ENCODE results near the gene PRAMEF13. TPM values are rescaled to one million over a fixed set of nuclear protein-coding genes. Genes with fewer than 3 reads are reported as not detected.
"Not testable (repeated sequence)": the region's sequence is repeated elsewhere in the genome, so short reads cannot be mapped to it uniquely, and the experiment has no call there.

PRAMEF13 gene, protein sequence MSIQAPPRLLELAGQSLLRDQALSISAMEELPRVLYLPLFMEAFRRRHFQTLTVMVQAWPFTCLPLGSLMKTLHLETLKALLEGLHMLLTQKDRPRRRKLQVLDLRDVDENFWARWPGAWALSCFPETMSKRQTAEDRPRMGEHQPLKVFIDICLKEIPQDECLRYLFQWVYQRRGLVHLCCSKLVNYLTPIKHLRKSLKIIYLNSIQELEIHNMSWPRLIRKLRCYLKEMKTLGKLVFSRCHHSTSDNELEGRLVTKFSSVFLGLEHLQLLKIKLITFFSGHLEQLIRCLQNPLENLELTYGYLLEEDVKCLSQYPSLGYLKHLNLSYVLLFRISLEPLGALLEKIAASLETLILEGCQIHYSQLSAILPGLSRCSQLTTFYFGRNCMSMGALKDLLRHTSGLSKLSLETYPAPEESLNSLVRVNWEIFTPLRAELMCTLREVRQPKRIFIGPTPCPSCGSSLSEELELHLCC
- total RNA-seq, result not detected

DNA sequence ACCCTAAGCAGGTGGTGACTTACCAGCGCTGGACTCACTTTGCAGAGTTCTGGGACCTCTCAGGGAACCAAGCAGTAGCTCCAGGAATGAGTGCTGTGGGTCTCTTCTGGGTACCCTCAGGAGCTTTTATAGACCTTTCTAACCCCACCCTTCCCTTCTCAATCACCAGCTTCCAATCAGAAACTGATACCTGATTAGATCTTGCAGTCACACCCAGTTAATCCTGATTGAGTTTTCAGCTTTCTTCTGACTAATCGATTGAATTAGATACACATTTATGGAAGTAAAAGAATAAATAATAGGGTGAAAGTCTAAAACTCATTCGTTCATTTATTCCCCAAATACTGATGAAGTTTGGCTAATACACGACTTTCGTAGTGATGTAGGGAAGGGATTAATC lies at the start of gene PRAMEF13:
Gene PRAMEF13 (minus strand): TSS at position 101 of the 400 bp plus-strand sequence. CDS start 1,820 bp downstream, outside the sequence.
- H3K9me3 ChIP-seq; intact Hi-C loops (cut with DNase I; ENCODE audit: low total_unique reads): not testable (repeated sequence)

DNA sequence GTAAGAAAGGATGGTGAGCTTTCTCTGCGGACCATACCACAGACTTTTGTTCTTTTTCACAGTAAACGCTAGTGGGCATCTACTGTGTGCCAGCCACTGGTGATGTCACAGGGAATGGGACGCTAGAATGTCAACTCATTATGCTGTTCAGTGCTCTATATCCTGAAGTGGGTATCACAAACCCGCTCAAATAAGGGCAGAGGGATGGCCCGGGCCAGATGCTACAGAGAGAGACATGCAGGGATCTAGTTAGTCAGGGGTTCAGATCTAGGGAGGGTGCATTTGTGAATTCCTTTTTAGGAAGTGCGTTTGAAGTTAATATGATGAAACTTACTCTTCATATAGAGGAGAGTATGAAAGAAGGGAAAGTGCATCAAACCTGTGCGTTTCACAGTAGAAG lies 45.9 kb upstream of the PRAMEF13 start:
- H3K4me1 ChIP-seq; H3K4me3 ChIP-seq; H3K36me3 ChIP-seq; H3K27me3 ChIP-seq; H3K9me3 ChIP-seq; H3K27ac ChIP-seq; DNase-seq (ENCODE audit: low spot score in 2 of 2); intact Hi-C loops (cut with DNase I; ENCODE audit: low total_unique reads): not testable (repeated sequence)

More for the DNA sequence above, at the start of gene PRAMEF13:
- DNase-seq (ENCODE audit: low spot score in 2 of 2); H3K36me3 ChIP-seq; H3K27ac ChIP-seq; H3K4me3 ChIP-seq; H3K27me3 ChIP-seq; H3K4me1 ChIP-seq: not testable (repeated sequence)

DNA sequence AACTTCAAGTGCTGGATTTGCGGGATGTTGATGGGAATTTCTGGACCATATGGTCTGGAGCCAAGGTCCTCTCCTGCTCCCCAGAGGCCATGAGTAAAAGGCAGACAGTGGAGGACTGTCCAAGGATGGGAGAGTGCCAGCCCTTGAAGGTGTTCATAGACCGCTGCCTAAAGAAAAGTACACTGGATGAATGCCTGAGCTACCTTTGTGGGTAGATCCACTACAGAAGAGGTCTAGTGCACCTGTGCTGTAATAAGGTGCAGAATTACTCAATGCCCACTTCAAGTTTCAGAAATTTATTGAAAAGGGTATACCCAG lies 45.3 kb upstream of the PRAMEF13 start:
- H3K9me3 ChIP-seq; H3K27ac ChIP-seq; H3K4me1 ChIP-seq; intact Hi-C loops (cut with DNase I; ENCODE audit: low total_unique reads); H3K36me3 ChIP-seq; H3K4me3 ChIP-seq; H3K27me3 ChIP-seq: not testable (repeated sequence)
- peak in 1 of 2 donors; percentile 14 for DNase-seq (ENCODE audit: low spot score in 2 of 2)

DNA sequence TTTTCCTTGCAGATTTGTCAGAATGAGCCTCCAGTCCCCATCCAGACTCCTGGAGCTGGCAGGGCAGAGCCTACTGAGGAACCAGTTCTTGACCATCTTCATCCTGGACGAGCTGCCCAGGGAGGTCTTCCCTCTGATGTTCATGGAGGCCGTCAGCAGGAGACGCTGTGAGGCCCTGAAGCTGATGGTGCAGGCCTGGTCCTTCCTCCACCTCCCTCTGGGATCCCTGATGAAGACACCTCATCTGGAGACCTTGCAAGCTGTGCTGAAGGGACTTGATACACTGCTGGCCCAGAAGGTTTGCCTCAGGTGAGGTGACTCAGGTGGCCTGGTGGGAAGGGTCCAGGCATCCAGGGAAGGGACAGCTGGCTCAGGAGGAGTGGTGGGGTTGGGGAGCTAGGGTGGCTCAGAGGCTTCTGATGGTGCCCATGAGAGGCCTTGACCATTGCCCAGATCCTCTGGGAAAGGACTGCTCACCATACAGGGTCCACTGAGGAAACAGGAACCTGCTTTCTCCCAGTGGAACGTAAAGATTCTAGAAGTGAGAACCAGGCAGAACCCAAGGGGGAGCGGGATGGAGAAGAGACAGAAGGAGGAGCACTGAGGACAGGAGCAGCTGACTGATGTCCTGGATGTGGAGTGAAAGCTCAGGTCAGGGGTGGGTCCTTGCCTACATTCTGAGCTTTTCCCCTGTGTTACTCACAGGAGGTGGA lies 44.8 kb upstream of the PRAMEF13 start:
- H3K27ac ChIP-seq; H3K36me3 ChIP-seq; H3K4me3 ChIP-seq; H3K27me3 ChIP-seq; intact Hi-C loops (cut with DNase I; ENCODE audit: low total_unique reads); H3K4me1 ChIP-seq; H3K9me3 ChIP-seq: not testable (repeated sequence)
- DNase-seq (ENCODE audit: low spot score in 2 of 2), result peak in 1 of 2 donors; percentile 11

DNA sequence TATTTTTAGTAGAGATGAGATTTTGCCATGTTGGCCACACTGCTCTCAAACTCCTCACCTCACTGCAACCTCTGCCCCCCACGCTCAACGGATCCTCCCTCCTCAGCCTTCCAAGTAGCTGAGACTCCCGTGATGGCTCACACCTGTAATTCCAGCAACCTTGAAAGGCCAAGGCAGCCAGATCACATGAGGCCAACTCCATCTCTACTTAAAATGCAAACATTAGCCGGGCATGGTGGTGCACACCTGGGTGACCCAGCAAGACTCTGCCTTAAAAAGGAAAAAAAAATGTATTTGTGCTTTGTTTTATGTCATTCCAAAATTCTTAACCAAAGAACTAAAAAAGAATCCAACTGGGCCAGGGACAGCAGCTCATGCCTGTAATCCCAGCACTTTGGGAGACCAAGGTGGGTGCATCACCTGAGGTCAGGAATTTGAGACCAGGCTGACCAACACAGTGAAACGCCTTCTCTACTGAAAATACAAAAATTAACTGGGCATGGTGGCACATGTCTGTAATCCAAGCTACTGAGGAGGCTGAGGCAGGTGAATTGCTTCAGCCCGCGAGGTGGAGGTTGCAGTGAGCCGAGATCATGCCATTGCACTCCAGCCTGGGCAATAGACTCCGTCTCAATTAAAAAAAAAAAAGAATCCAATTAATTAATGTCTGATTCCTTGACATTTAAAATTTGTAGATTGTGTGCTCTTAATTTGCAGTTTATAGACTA lies 42.5 kb upstream of the PRAMEF13 start:
- H3K36me3 ChIP-seq; H3K27me3 ChIP-seq; DNase-seq (ENCODE audit: low spot score in 2 of 2); H3K4me1 ChIP-seq; H3K4me3 ChIP-seq; H3K9me3 ChIP-seq; intact Hi-C loops (cut with DNase I; ENCODE audit: low total_unique reads); H3K27ac ChIP-seq: not testable (repeated sequence)

DNA sequence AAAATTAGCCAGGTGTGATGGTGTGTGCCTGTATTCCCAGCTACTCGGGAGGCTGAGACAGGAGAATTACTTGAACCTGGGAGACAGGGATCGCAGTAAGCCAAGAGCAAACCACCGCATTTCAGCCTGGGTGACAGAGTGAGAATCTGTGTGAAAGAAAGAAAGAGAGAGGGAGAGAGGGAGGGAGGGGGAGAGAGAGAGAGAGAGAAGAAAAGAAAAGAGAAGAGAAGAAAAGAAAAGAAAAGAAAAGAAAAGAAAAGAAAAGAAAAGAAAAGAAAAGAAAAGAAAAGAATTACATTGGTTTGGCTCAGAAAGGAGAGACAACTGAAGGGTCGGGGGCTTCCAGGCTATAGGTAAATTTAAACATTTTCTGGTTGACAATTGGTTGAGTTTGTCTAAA lies 38.4 kb upstream of the PRAMEF13 start:
- H3K4me1 ChIP-seq; intact Hi-C loops (cut with DNase I; ENCODE audit: low total_unique reads); H3K27me3 ChIP-seq; H3K36me3 ChIP-seq; H3K9me3 ChIP-seq; DNase-seq (ENCODE audit: low spot score in 2 of 2); H3K27ac ChIP-seq; H3K4me3 ChIP-seq: not testable (repeated sequence)

DNA sequence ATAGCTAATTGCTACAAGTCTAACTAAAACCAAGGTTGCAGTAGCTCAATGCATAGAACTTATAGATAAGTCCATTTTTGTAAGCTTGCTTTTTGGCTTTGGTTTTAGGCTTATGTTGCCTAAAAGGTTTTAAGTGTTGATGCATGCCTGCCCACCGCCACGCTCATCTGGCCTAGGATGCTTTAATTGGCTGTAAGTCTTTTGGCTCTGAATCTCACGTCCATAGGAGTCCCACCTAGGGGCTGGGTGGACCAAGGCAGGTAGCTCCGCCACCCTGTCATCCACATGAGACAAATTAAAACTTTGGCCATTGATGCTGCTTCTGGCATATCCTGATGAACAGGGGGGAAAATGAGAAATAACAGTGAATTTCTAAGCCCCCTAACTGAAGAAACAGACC lies 36.4 kb upstream of the PRAMEF13 start:
- H3K4me3 ChIP-seq; H3K4me1 ChIP-seq; DNase-seq (ENCODE audit: low spot score in 2 of 2); intact Hi-C loops (cut with DNase I; ENCODE audit: low total_unique reads); H3K27me3 ChIP-seq; H3K9me3 ChIP-seq; H3K27ac ChIP-seq; H3K36me3 ChIP-seq: not testable (repeated sequence)

DNA sequence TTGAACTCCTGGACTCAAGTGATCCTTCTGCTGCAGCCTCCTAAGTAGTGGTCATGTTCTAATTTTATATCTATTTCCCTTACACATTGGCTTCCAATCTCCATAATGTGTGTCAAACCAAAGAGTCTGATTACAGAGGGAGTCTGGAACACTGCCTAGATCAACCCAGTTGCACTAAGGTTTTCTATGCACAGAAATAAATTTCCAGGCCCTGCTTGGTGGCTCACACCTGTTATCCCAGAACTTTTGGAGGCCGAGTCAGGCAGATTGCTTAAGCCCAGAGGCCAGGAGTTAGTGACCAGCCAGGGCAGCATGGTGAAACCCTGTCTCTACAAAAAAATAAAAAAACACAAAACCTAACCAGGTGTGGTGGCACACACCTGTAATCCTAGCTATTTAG lies 32.8 kb upstream of the PRAMEF13 start:
- H3K4me3 ChIP-seq; H3K36me3 ChIP-seq; H3K27ac ChIP-seq; intact Hi-C loops (cut with DNase I; ENCODE audit: low total_unique reads); H3K9me3 ChIP-seq; H3K4me1 ChIP-seq; DNase-seq (ENCODE audit: low spot score in 2 of 2); H3K27me3 ChIP-seq: not testable (repeated sequence)

DNA sequence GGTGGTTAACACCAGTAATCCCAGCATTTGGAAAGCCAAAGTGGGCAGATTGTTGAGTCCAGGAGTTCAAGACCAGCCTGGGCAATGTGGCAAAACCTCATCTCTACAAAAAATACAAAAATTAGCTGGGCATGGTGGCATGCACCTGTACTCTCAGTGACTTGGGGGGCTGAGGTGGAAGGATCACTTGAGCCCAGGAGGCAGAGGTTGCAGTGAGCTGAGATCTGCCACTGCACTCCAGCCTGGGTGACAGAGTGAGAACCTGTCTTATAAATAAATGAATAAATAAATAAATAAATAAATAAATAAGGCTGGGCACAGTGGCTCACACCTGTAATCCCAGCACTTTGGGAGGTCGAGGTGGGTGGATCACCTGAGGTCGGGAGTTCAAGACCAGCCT lies 30.8 kb upstream of the PRAMEF13 start:
- H3K36me3 ChIP-seq; H3K27me3 ChIP-seq; H3K4me3 ChIP-seq; H3K9me3 ChIP-seq; H3K27ac ChIP-seq; intact Hi-C loops (cut with DNase I; ENCODE audit: low total_unique reads); H3K4me1 ChIP-seq; DNase-seq (ENCODE audit: low spot score in 2 of 2): not testable (repeated sequence)

DNA sequence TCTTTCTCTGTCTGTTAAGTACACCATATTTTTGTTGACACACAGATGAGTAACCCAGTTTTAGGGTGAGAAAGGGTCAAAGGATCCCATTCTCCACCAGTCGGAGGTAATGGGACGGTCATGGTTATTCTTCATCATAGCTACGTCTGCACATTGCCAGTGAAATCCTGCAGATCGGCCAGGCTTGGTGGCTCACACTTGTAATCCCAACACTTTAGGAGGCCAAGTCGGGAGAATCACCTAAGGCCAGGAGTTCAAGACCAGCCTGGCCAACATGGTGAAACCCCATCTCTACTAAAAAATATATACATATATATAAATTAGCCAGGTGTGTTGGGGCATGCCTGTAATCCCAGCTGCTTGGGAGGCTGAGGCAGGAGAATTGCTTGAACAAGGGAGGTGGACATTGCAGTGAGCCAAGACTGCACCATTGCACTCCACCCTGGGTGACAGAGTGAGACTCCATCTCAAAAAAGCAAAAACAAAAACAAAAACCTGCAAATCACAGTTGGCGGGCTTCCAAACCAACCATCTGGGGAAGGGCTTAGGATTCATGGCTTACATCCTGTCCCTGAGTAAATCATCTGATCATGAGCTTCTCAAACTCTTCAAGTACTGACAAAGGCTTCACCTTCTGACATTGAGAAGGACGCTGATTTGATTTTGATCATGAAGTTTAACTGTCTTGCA lies 30.0 kb upstream of the PRAMEF13 start:
- intact Hi-C loops (cut with DNase I; ENCODE audit: low total_unique reads); H3K4me1 ChIP-seq: not testable (repeated sequence)
- DNase-seq (ENCODE audit: low spot score in 2 of 2), result peak in 1 of 2 donors; percentile 17

DNA sequence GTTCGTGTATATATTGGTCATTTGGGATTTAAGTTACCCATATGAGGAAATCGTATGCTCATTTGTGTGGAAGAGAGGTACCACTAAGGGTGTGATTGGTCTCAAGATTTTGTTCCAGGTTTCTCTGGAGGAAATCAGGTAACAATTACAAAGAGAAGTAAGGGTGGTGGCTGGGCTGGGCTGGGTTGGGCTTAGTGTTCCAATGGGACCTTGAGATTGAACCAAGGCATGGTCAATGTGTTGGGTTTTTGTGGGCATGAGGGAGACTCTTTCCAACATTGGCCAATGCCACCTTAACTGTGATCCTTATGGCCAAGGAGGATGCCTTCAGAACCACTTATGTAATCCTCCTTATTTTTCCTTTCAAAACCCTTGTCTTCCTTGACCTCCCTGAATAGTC lies 29.4 kb upstream of the PRAMEF13 start:
- DNase-seq (ENCODE audit: low spot score in 2 of 2); H3K4me3 ChIP-seq; H3K36me3 ChIP-seq; H3K4me1 ChIP-seq; intact Hi-C loops (cut with DNase I; ENCODE audit: low total_unique reads); H3K9me3 ChIP-seq; H3K27me3 ChIP-seq; H3K27ac ChIP-seq: not testable (repeated sequence)

More for the DNA sequence above, 30.0 kb upstream of the PRAMEF13 start:
- H3K4me3 ChIP-seq, H3K27ac ChIP-seq, H3K9me3 ChIP-seq, H3K36me3 ChIP-seq, H3K27me3 ChIP-seq: not testable (repeated sequence)

DNA sequence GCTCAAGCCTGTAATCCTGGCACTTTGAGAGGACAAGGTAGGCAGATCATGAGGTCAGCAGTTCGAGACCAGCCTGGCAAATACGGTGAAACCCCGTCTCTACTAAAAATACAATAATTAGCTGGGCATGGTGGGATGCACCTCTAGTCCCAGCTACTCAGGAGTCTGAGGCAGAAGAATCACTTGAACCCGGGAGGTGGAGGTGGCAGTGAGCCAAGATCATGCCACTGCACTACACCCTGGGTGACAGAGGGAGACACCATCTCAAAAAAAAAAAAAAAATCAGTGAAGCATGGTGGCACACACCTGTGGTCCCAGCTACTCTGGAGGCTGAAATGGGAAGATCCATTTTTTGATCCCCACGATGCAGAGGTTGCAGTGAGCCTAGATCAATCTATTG lies 28.9 kb upstream of the PRAMEF13 start:
- H3K9me3 ChIP-seq; H3K4me3 ChIP-seq; H3K27ac ChIP-seq; H3K27me3 ChIP-seq; DNase-seq (ENCODE audit: low spot score in 2 of 2); H3K36me3 ChIP-seq; intact Hi-C loops (cut with DNase I; ENCODE audit: low total_unique reads); H3K4me1 ChIP-seq: not testable (repeated sequence)
